Neural cell (in vitro differentiated cells): ENCODE data around the gene PHACTR3.

Experiments used
- EZH2 ChIP-seq: fragments of 200-600, 300-800 bp; shearing (Covaris generic), sonication (generic); IDR thresholded peaks from 2 replicates; pipeline ENCODE4 v1.6.1; 2014; ENCODE audit warnings: antibody characterized with exemption, low read length, borderline replicate concordance, mild to moderate bottlenecking; ENCODE audit not compliant: insufficient read depth, poor library complexity, severe bottlenecking
- RAD21 ChIP-seq: fragments of 450-650 bp; conservative IDR thresholded peaks from 2 replicates; pipeline ENCODE4 v1.6.1; 2014; ENCODE audit warnings: antibody characterized with exemption, mild to moderate bottlenecking, moderate library complexity
- REST ChIP-seq: IDR thresholded peaks from 2 replicates; pipeline ENCODE4 v1.6.1; 2012; ENCODE audit warnings: borderline replicate concordance
- SMC3 ChIP-seq: fragments of 450-650 bp; conservative IDR thresholded peaks from 2 replicates; pipeline ENCODE4 v1.6.1; 2014; ENCODE audit warnings: antibody characterized with exemption, mild to moderate bottlenecking, moderate library complexity; ENCODE audit not compliant: poor library complexity
- TF ChIP-seq, protein P1 (sequence below): fragments of 450-650 bp; IDR thresholded peaks from 2 replicates; pipeline ENCODE4 v1.5.1; 2014; ENCODE audit warnings: antibody characterized with exemption, mild to moderate bottlenecking, moderate library complexity; ENCODE audit not compliant: poor library complexity, severe bottlenecking

DNA sequence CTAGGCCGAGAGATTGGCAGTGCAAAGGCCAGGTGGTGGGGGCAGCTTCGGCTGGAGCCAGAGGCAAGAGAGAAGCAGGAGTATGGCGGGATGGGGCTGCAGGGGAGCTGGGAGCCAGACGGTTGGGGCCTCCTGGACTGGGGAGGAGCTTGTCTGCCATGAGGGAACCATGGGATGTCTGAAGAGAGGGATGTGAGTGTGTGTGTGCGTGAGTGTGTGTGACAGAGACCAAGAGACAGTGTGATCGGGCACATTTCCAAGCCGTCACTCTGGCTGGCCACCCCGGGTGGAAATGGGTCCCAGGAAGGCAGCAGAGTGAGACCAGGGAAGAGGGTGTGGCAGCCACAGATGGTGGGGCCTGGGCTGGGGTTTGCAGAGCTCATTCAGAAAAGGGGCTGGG lies 13.8 kb downstream of the PHACTR3 start:
- TF ChIP-seq, protein P1, sequence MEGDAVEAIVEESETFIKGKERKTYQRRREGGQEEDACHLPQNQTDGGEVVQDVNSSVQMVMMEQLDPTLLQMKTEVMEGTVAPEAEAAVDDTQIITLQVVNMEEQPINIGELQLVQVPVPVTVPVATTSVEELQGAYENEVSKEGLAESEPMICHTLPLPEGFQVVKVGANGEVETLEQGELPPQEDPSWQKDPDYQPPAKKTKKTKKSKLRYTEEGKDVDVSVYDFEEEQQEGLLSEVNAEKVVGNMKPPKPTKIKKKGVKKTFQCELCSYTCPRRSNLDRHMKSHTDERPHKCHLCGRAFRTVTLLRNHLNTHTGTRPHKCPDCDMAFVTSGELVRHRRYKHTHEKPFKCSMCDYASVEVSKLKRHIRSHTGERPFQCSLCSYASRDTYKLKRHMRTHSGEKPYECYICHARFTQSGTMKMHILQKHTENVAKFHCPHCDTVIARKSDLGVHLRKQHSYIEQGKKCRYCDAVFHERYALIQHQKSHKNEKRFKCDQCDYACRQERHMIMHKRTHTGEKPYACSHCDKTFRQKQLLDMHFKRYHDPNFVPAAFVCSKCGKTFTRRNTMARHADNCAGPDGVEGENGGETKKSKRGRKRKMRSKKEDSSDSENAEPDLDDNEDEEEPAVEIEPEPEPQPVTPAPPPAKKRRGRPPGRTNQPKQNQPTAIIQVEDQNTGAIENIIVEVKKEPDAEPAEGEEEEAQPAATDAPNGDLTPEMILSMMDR, result no peak
- TF ChIP-seq SMC3 (no peak), EZH2 (no peak), RAD21 (no peak), REST (no peak)
